Measurements from ENCODE around the gene STARD8. TPM values are rescaled to one million over a fixed set of nuclear protein-coding genes. Genes with fewer than 3 reads are reported as not detected.

STARD8 gene
- total RNA-seq, 1 experiment from 2014 or later = 0.45 TPM

DNA sequence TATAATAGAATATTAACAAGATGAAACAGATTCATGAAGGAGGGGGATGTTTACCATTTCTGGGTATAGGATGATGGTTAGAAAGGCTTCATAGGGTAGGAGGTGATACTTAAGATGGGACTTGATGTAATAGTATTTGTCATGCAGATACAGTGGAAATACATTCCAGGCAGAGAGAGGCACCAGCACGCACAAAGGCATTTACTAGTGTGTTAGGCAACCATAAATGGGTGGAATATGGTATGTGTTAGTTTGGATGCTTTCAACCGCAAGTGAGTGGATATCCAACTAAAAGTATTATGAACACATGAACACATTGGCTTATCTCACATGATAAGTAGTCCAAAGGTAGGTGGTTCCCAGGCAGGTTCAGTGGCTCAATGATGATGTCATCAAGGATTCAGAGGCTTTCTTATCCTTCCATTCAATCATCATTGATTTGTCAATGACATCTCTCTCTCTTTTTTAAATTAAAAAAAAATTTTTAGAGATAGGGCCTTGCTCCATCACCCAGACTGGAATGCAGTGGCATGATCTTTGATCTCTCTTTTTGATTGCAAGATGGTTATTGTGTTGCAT, 12.7 kb upstream of the STARD8 start:
- BruUV-seq (replicated peaks) = no TSS peak
- intact Hi-C loops (cut with micrococcal nuclease; ENCODE audit: unreplicated experiment) = no loop called here
- no peaks in the 10 kb centered on the region for H3K4me1 Mint-ChIP-seq (ENCODE audit: low read depth, unreplicated experiment)

DNA sequence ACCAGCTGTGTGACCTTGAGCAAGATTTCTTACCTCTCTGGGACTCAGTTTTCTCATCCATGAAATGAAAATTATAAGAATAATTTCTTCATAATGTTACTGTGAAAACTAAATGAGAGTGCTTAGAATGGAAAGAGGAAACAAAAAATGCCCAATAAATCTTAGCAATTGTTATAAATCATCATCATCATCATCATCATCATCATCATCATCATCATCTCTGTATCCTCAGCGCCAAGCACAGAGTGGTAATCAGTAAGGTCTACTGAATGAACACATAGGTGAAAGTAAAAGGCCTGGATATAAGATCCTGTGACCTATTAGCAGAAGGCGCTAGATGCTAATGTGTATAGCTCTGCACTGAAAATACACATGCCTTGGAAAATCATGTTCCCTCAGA, 6.8 kb upstream of the STARD8 start:
- intact Hi-C loops (cut with micrococcal nuclease; ENCODE audit: unreplicated experiment) = no loop called here
- CTCF ChIA-PET = no interaction called here
- no peaks in the 10 kb centered on the region for H3K36me3 Mint-ChIP-seq (ENCODE audit: insufficient read depth, unreplicated experiment)
- no peak overlapping the region for H3K27ac Mint-ChIP-seq (ENCODE audit: unreplicated experiment)
- no peaks in the 10 kb centered on the region for H3K27me3 Mint-ChIP-seq (ENCODE audit: unreplicated experiment)
- H3K4me1 Mint-ChIP-seq (ENCODE audit: low read depth, unreplicated experiment) = no peaks in the 10 kb centered on the region
- no peaks in the 10 kb centered on the region for H3K9me3 Mint-ChIP-seq (ENCODE audit: low read depth, unreplicated experiment)
- no peak for DNase-seq
- TF ChIP-seq, protein P1, sequence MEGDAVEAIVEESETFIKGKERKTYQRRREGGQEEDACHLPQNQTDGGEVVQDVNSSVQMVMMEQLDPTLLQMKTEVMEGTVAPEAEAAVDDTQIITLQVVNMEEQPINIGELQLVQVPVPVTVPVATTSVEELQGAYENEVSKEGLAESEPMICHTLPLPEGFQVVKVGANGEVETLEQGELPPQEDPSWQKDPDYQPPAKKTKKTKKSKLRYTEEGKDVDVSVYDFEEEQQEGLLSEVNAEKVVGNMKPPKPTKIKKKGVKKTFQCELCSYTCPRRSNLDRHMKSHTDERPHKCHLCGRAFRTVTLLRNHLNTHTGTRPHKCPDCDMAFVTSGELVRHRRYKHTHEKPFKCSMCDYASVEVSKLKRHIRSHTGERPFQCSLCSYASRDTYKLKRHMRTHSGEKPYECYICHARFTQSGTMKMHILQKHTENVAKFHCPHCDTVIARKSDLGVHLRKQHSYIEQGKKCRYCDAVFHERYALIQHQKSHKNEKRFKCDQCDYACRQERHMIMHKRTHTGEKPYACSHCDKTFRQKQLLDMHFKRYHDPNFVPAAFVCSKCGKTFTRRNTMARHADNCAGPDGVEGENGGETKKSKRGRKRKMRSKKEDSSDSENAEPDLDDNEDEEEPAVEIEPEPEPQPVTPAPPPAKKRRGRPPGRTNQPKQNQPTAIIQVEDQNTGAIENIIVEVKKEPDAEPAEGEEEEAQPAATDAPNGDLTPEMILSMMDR (IDR thresholded peaks at IDR 0.05; ENCODE audit: unreplicated experiment) = no peak
- BruUV-seq (replicated peaks) = no TSS peak
- no peak overlapping the region for H3K4me3 Mint-ChIP-seq (ENCODE audit: low read depth, unreplicated experiment)

More for the DNA sequence above, 12.7 kb upstream of the STARD8 start:
- H3K27ac Mint-ChIP-seq (ENCODE audit: unreplicated experiment) = no peak overlapping the region
- H3K4me3 Mint-ChIP-seq (ENCODE audit: low read depth, unreplicated experiment) = no peak overlapping the region
- DNase-seq = no peak
- no peaks in the 10 kb centered on the region for H3K9me3 Mint-ChIP-seq (ENCODE audit: low read depth, unreplicated experiment)
- TF ChIP-seq, protein P1 (IDR thresholded peaks at IDR 0.05; ENCODE audit: unreplicated experiment) = no peak
- no peaks in the 10 kb centered on the region for H3K36me3 Mint-ChIP-seq (ENCODE audit: insufficient read depth, unreplicated experiment)
- H3K27me3 Mint-ChIP-seq (ENCODE audit: unreplicated experiment) = no peaks in the 10 kb centered on the region
- CTCF ChIA-PET = no interaction called here

DNA sequence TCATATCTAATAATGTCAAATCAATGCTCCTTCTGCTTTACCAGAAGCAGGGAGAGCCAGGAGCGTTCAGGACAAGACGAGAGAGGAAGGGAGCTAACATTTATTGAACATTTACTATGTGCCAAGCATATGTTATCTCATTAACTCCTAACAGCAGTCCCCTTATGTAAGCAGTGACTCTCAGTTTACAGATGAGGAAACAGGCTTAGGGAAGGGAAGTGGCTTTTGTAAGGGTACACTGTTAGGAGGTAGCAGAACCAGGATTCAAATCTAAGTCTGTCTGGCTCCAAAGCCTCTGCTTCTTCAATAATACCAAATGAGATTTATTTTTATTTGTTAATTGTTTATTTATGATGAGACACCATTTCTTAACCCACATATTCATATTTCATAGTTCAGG, 2.6 kb upstream of the STARD8 start:
- no TSS peak for BruUV-seq (replicated peaks)
- Mint-ChIP-seq H3K4me1 (ENCODE audit: low read depth, unreplicated experiment) (peaks cover 7% of the 10 kb centered on the region), H3K27me3 (ENCODE audit: unreplicated experiment) (peaks cover 15% of the 10 kb centered on the region), H3K4me3 (ENCODE audit: low read depth, unreplicated experiment) (no peak overlapping the region), H3K9me3 (ENCODE audit: low read depth, unreplicated experiment) (no peaks in the 10 kb centered on the region), H3K36me3 (ENCODE audit: insufficient read depth, unreplicated experiment) (no peaks in the 10 kb centered on the region), H3K27ac (ENCODE audit: unreplicated experiment) (no peak overlapping the region)
- intact Hi-C loops (cut with micrococcal nuclease; ENCODE audit: unreplicated experiment) = no loop called here
- DNase-seq = no peak
- TF ChIP-seq, protein P1 (IDR thresholded peaks at IDR 0.05; ENCODE audit: unreplicated experiment) = no peak
- CTCF ChIA-PET = no interaction called here

DNA sequence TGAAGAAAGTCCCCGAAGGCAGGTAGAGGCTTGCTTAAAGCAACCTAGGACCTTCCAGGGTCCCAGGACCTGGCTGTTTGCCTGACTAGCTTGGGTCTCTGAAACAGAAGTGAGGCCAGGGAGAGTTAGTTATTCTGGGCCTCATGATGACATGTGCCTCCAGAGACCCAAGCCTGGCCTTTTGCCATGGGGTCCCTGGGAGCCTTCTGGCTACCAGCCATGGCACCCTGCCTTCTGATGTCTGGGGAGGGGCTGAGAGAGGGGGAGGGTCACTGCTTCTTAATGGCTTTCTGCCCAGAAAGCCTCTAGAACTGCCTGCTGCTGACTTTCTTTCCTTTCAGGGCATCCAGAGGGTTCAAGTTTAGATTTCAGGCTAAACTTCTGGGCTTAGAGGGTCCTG, 1.0 kb upstream of the STARD8 start:
- Mint-ChIP-seq H3K4me1 (ENCODE audit: low read depth, unreplicated experiment) (peaks cover 7% of the 10 kb centered on the region), H3K27me3 (ENCODE audit: unreplicated experiment) (peaks cover 15% of the 10 kb centered on the region), H3K4me3 (ENCODE audit: low read depth, unreplicated experiment) (no peak overlapping the region), H3K36me3 (ENCODE audit: insufficient read depth, unreplicated experiment) (no peaks in the 10 kb centered on the region), H3K27ac (ENCODE audit: unreplicated experiment) (no peak overlapping the region), H3K9me3 (ENCODE audit: low read depth, unreplicated experiment) (no peaks in the 10 kb centered on the region)
- CTCF ChIA-PET = no interaction called here
- DNase-seq = no peak
- TF ChIP-seq, protein P1 (IDR thresholded peaks at IDR 0.05; ENCODE audit: unreplicated experiment) = no peak
- BruUV-seq (replicated peaks) = no TSS peak
- intact Hi-C loops (cut with micrococcal nuclease; ENCODE audit: unreplicated experiment) = no loop called here
